Putamen (tissue), 1 donor: ENCODE measurements around the gene MAD1L1.
"Not testable (repeated sequence)": the region's sequence is repeated elsewhere in the genome, so short reads cannot be mapped to it uniquely, and the experiment has no call there.

ENCODE experiments used
- DNase-seq: peaks from one replicate; pipeline ENCODE4 v3.0.0-alpha.2; 2016; ENCODE audit warnings: low spot score

Gene MAD1L1

DNA sequence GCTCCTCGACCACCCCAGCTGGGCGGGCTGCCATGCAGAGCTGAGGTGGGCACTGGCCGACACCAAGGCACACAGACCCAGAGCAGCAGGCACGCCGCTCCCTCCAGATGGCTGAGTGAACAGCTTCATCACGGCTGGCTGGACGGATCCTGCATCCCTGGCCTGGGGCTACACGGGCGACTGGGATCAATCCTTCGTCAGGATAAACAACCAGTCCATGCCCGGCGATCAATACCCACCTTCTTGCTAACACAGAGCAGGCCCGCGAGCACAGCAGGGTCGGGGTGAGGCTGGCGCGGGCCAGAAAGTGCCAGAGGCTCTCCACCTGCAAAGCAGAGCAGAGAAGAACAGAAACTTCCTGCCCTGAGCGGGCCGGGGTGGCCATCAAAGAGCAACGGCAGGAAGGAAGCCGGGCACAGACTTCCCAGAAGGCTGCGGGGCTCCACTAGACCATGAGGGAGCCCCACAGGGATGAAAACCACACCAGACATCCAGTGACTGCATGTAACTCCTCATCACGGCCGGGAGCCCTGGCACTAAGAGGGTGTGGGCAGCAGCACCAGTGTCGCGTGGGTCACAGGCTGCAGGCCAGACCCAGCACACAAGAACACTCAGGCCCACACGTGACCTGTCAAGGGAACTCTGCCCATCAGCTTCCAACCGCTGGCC is 166.4 kb downstream of the MAD1L1 start:
- DNase-seq = no peak

DNA sequence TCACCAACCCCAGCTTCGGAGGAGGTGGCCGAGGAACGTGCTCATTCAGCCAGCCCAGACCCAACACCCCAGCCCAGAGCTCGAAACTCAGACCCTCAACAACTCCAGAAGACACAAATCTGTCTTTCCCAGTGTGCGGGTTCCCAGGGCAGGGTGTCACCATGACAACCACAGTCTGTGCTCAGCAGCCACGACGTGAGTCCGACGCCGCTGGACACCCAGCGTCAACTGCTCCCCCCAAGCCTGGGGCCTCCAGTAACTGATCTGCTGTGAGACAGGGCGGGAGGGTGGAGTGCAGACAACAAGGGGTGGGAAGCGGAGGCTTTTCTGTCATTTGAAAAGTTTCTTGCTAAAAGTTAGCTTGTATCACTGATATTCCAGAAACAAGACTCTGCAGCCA is 167.2 kb downstream of the MAD1L1 start:
- no peak for DNase-seq

DNA sequence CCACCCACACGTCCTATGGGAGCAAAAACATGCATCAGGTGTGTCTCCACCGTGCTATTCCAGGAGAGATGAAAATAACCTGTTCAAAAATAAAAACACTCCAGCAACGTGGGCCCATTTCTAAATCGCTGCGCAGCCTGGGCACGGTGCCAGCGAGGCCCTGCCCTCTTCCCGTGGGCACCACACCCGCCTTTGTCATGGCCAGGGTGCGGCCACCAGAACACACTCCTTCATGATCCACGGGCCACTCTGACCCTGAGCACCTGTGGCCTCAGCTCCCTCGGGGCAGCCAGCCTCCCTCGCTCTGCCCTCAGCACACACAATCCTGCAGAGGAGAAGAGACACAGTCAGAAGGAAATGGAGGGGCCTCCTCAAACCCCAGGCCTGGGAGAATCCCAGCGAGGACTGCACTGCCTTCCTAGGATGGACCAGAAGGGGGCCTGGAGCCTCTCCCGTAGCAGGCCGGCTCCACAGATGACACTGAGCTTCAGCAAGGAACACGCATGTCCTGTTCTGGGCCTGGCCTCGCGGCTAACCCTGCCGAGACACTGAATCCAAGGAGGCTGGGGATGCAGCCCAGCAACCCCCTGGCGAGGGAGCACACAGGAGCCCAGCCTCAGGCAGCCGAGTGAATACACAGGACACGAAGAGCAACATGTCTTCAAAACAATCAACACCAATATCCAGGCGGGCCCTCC is 169.0 kb downstream of the MAD1L1 start:
- DNase-seq = no peak

DNA sequence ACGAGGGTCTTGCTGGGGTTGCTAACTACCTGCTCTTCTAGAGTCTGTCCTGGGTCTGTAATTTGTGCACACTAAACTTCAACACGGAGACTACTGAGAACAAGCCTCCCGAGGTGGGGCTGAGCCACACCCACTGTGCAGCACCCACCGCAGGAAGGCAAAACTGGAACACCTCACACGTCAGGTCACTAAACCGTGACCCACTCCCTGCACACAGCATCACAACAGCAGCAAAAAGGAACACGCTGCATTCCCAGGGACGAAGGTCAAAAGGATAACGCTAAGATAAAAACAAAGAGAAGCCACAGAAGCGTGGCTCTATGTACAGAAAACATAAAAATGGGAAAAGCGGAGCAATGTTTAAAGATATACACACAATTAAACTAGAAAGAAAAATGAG is 170.1 kb downstream of the MAD1L1 start:
- DNase-seq = no peak

DNA sequence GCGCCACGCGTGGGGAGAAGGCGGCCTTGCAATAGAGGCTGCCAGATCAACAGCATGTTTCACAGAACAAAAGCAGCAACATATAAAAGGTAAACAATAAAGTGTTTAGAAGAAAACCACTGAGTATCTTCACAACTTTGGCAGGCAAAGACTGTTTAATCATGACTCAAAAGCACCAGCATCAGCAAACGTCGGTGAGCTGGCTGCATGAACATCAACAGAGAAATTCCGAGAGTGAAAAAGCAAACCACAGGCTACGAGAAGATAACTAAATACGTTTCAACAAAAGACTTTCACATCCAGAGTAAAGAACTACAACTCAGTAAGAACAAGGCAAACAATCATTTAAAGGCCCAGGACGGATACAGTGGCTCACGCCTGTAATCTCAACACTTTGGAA is 172.0 kb downstream of the MAD1L1 start:
- no peak for DNase-seq

DNA sequence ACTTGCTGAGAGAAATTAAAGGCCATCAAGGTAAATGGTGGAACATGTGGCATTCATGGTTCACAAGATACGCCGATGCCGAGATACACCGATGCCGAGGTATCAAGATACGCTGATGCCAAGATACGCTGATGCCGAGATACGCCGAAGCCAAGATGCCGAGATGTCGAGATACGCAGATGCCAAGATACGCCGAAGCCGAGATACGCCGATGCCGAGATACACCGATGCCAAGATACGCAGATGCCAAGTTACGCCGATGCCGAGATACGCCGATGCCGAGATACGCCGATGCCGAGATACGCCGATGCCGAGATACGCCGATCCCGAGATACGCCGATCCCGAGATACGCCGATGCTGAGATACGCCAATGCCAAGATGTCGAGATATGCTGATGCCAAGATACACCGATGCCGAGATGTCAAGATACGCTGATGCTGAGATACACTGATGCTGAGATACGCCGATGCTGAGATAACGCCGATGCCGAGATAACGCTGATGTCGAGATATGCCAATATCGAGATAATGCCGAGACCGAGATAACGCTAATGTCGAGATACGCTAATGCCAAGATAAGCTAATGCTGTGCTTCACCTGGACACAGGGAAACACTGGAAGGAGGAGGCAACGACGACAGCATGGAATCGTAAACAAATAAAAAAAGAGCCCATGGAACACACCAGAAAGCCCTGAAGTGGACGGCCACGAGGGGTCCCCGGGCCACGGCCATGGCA is 172.6 kb downstream of the MAD1L1 start:
- DNase-seq = no peak

DNA sequence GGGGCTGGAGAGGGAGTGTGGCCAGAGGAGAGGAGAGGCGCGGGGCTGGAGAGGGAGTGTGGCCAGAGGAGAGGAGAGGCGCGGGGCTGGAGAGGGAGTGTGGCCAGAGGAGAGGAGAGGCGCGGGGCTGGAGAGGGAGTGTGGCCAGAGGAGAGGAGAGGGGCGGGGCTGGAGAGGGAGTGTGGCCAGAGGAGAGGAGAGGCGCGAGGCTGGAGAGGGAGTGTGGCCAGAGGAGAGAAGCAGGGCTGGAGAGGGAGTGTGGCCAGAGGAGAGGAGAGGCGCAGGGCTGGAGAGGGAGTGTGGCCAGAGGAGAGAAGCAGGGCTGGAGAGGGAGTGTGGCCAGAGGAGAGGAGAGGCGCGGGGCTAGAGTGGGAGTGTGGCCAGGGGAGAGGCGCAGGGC is 174.5 kb downstream of the MAD1L1 start:
- DNase-seq = not testable (repeated sequence)

DNA sequence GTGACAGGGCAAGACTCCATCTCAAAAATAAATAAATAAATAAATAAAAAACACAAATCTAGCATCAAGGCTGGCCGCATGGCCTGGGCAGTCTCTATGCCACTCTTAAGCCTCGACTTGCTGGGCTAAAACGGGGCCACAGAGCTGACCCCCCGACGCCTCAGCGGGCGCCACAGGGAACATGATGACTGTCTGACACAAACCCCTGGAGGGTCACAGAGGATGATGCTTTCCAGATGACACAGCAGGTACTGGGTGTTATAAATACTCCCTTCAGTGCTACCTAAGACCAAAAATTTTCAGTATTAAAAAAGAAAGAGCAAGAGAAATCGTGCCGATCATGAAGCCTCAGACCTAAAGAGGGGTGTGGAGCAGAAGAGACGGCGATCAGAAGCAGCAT is 176.8 kb downstream of the MAD1L1 start:
- DNase-seq = no peak

DNA sequence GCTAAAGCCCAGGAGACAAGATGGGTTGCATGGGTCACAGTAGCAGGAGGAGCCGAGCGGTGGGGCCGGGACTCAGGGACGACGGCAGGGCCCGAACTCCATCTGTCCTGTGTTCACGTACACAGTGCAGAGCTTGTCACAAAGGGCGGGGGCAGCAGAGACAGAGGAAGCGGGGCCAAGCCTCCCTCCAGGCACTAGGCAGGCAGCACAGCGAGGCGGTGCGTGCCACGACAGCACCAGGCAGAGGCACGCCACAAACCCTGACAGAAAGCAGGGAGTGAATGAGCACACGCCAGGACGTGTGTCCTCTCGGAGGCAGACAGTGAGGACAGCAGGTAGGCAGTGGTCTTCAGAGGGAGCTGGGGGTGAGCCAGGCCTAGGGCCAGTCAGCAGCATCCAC is 177.8 kb downstream of the MAD1L1 start:
- no peak for DNase-seq

DNA sequence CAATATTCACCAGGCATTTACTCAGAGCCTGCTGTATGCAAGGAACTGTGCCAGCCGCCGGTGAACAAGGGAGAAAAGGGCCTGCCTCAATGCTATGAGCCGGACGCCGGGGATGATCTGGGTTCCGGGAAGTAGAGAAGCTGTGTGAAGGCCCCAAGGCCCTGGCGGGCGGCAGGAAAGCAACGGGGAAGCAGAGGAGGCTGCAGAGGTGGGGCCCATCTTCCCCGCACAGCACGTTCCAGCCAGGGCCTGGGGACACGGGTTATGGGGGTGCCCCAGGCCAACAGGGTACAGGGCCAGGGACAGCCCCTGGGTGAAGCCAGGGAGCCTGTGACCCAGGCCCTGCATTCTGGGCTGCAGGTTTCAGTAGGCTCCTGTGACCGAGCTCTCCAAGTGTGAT is 179.3 kb downstream of the MAD1L1 start:
- no peak for DNase-seq

DNA sequence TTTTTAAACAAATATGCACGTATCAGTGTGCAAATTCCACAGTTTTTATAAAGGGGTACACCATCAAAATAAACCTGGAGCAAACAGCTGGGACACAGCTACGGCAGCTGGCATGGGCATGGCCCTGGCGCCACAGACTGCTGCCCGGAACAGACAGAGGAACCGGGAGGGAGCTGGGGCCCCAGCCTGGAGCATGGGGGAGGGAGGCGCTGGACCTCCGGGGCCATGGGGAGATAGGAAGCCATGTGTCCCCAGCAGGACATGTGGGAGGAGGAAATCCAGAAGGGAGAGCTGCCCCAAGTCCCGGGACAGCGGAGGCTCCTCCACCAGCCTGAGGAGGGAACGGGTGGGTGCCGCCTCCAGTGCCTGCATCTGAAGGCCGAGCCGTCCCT is 180.1 kb downstream of the MAD1L1 start:
- no peak for DNase-seq

DNA sequence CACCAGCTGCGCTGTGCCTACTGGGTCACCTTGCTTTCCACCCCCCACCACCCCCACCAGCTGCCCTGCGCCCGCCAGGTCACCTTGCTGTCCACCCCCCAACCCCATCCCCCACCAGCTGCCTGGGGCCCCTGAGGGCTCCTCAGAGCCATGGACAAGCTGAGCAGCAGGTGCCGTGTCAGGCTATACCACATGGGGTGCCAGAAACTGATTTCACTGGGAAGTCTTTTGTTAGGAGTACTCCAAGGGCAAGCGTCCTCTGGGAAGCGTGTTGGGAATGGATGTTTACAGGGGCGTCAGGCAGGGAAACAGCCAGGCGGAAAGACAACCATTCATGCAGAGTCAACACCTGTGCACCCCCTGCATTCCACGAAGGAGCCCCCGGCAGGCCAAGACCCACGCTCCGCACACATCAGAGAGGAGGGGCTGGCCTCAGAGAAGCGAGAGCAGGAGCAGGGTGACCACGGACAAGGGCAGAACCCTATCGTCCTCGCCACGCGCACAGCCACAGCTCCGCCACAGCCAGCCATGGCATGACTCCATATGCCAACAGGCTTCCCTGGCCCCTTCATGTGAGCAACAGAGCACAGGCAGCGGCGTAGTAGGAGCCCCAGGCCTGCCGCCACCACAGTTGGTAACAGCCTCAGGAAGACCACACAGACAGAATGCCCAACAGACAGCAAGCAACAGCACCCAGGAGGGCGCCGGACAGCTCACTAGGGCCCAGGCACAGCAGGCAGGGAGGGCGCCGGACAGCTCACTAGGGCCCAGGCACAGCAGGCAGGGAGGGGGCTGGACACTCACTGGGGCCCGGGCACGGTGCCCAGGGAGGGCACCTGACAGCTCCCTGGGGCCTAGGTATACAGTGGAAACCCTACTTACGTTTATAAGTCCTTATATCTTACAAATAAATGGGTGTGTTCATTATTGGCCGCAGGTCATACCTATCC is 180.8 kb downstream of the MAD1L1 start:
- no peak for DNase-seq

DNA sequence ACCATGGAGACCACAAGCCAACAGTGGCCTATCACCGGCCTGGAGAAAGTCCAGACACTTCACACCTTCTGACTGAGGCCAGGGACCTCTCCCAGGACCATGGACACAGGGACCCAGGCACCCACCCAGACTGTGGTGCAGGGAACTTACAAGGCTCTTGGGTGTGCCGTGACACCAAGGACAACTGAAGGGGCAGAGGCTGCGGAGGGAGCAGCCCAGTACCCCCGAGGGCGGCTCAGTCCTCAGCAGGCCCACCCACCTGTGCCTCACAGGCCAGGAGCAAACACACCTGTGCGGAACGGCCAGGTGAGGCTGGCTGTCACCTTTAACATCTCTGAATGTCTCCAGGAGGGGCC is 182.3 kb downstream of the MAD1L1 start:
- DNase-seq = no peak

DNA sequence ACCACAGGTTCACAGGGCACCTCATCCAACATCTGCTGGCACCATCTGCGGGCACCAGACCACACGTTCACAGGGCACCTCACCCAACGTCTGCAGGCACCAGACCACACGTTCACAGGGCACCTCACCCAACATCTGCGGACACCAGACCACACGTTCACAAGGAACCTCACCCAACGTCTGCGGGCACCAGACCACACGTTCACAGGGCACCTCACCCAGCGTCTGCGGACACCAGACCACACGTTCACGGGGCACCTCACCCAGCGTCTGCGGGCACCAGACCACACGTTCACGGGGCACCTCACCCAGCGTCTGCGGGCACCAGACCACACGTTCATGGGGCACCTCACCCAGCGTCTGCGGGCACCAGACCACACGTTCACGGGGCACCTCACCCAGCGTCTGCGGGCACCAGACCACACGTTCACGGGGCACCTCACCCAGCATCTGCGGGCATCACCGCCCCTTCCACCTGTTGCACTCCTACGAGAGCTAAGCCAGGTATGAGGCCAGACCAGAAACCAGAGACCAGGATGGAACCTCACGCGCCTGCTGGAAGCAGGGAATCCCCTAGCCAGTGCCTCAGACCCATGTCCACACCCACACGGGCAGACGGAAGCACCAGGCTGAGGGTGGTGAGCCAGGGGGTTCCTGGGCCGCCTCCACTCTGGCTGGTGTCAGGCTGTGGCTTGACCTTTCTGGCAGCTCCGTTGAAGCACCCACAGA is 182.8 kb downstream of the MAD1L1 start:
- no peak for DNase-seq

DNA sequence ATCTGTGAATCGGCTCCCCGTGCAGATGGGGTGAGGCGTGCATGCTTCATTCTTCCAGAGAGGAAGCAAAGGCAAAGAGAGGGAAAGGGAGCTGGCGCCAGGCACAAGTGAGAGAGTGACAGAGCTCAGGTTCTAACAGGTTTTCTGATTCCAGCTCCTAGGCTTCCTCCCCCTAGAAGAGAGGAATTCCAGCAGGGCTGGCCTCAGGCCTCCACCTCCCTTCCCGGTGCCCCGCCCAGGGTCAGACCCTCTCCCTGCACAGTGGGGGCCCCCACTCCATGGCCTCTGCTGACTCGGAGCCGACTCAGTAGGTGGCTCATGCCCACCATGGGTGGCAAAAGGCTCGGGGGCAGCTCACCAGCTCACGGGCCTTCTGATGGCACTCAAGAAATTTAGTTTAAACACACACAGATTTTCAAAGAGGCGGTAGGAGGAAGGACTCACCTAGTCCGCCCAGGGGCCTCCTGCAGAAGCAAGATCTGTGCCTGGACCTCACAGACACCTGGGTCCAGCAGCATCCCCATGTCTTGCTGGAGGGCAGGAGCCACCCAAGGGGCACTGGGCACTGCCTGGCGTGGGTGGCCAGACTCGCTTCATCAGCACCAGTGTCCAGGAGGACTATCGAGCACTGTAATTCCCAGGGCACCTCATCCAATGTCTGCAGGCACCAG is 183.5 kb downstream of the MAD1L1 start:
- no peak for DNase-seq

DNA sequence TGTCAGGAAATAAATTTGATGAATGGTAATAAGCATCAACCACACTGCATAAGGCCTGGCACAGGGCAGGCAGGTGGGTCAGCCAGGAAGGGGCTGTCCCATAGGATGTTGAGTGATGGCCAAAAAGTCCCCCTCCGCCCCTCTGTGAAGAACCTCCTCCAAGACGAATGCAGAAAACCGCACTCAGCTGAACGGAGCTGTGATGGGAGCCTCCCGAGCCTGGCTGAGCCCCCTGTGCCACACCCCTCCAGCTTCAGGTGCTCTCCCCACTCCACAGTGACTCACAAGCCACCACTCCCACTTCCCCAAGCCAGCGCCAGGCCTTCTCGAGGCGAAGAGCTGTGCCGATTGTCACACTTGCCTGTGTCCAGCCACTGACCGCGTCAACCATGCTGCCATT is 184.2 kb downstream of the MAD1L1 start:
- DNase-seq = no peak

DNA sequence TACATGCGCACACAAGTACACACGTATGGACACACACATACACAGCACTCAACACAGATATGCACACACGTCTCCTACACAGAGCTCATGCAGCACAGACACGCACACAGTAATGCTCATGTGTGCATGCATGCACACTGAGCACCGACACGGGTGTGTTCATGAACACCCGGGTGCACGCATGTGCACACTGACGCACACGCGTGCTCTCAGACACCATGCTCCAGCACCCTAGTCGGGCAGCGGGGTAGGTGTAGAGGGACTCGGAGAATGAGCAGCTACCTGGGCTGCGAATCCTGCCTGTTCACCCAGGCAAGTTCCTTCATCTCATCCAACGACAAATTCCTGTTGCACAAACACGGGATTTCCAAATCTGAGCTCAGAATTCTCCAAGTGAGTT is 184.7 kb downstream of the MAD1L1 start:
- no peak for DNase-seq

DNA sequence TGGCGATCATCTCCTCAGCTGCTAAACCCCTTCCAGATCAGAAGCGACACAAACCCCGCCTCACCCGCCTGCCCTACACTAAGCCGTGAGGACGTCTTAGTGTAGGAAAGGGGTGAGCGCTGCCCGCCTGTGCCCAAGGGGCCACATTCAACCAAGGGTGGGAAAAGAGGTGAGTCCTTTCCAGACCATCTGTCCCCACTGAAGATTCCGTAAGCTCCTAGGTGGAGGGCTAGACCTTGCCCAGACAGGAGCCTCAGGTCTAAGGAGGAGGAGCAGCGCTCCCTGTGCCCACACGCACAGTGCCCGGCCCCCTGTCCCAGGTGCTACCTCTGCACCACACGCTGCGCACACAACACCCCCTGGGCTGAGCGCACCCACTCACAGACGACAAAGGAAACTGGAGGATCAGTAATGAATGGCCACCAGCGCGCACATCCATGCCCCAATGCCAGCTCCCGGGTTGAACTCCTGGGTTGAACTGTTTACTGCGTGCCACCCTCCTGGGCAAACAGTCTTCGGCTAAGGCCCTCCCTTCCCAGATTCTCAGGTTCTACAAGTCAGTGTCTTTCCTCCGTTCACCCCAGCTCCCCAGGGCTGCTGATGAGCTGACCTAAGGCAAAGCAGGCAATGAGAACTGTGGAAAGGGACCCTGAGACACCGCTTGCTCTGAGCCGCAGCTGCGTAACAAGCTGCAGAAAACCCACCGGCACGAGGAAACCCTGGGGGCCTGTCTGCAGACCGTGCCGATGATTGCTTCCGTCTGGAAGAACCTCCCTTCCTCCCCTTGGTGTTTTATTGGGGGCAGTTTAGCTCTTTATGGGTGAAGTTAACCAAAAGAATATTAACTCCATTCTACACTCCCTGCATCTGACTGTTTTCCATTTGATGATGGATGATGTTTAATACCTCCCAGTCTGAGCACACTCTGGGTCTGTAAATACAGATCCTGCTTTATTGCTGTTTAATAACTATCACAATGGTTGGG is 185.9 kb downstream of the MAD1L1 start:
- no peak for DNase-seq

DNA sequence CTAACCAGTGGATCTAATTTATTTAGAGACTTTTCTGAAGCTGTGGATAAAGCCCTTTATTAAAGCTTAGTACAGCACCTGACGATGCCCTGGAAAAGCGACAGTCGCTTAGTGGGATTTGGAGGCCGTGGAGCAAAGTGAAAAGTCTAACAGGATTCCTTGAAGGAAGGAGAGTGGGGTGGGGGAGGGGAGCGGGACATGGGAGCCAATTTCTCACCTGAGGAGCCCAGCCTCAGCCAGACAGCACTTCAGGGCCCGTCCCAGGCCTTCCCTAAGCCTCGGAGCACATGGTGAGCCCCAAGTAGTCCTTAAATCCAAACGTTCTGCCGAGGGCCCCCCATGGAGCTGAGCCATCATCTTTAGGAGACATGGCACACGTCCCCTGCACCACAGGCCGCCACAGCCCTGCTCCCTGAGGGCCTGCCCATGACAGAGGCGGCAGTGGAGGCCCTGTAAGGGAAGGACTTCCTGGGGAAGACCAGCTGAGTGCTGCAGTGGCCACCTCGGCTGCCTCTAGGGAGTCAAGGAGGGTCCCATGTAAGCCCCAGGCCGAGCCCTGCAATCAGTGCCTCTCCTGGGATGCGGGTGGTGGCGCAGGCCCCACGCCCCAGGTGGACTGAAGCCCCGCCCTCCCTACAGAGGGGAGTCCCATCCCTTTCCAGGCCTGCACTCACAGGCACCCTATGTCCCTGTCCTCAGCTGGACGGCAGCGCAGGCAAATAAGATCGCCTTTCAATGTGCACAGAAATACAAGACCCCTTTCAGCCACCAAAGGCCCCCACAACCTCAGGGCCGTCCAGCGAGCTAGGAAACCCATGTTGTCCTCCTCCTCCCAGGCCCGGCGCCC is 187.0 kb downstream of the MAD1L1 start:
- no peak for DNase-seq
